HepG2 (cell line): ENCODE results near the gene PIRT. TPM values are rescaled to one million over a fixed set of nuclear protein-coding genes. Genes with fewer than 3 reads are reported as not detected.

Experiments
- ATAC-seq: fragments of 200-7000 bp; cut with Tn5 transposase; 3 replicates; pipeline ENCODE4 v1.9.1; 2020; ENCODE audit warnings: mild to moderate bottlenecking, moderate library complexity
- BruUV-seq: library from RNA; stranded (reverse); fragments of 400-500 nt; replicated peaks from 2 replicates; lab custom pipeline; 2021; lab: Mats Ljungman, UMichigan
- CTCF ChIA-PET: fragments of 300-600 bp; formaldehyde crosslinking; extraction: SDS; loops from one replicate; lab custom pipeline; 2021; ENCODE audit warnings: low total read pairs, inconsistent platforms, low intra/inter-chr PET ratio; lab: Yijun Ruan, JAX
- POLR2A ChIA-PET: fragments of 350-600 bp; sonication (Branson Sonifier 250); formaldehyde crosslinking; loops from one replicate; lab custom pipeline; 2020; ENCODE audit warnings: antibody characterized with exemption, inconsistent platforms; lab: Yijun Ruan, JAX
- DNase-seq: peaks from one replicate; pipeline ENCODE4 v3.0.0-alpha.2; 2015; ENCODE audit warnings: low spot score
- FAIRE-seq: peaks from 3 replicates; lab custom pipeline; 2011; peaks lifted over from hg19 to GRCh38; lab: Jason Lieb, UNC
- H2AFZ ChIP-seq: one replicate; pipeline ENCODE4 v1.6.1; 2011; ENCODE audit warnings: low read length, inconsistent platforms
- H3K27ac ChIP-seq: fragments of 300-600 bp; 3 replicates; pipeline ENCODE4 v1.8.0; 2011; ENCODE audit warnings: mixed run types, mild to moderate bottlenecking, mixed read lengths, low read length, inconsistent platforms; ENCODE audit not compliant: insufficient read depth; ENCODE audit errors: extremely low read length
- H3K27me3 ChIP-seq, 2 experiments: fragments of 200-600 bp in 1 of 2; 2 replicates in 1 of 2; 3 replicates in 1 of 2; pipeline versions ENCODE4 v1.6.0 to v1.8.0; 2011; ENCODE audit warnings: low read length in 2 of 2, mild to moderate bottlenecking in 2 of 2, moderate library complexity in 2 of 2, inconsistent platforms in 1 of 2; ENCODE audit not compliant: insufficient read depth in 2 of 2, control insufficient read depth in 1 of 2
- H3K36me3 ChIP-seq, 2 experiments: fragments of 200-600 bp in 1 of 2; replicated peaks in 1 of 2; 2 replicates in 1 of 2; 3 replicates in 1 of 2; pipeline versions ENCODE4 v1.5.1 to v1.8.0; 2011; ENCODE audit warnings: low read length in 2 of 2, inconsistent platforms in 1 of 2; ENCODE audit not compliant: insufficient read depth in 2 of 2, control insufficient read depth in 1 of 2
- H3K4me1 ChIP-seq: 2 replicates; pipeline ENCODE4 v1.5.1; 2012; ENCODE audit warnings: low read length, inconsistent platforms; ENCODE audit not compliant: insufficient read depth
- H3K4me2 ChIP-seq: 2 replicates; pipeline ENCODE4 v1.6.0; 2011; ENCODE audit warnings: low read depth, low read length, inconsistent platforms
- H3K4me3 ChIP-seq, 3 experiments: fragments of 200-600 bp in 1 of 3; sonication (generic), shearing (Covaris generic) in 1 of 3; replicated peaks in 1 of 3; 2 replicates each; pipeline ENCODE4 v1.5.1; 2011 to 2016; ENCODE audit warnings: low read length in 3 of 3, inconsistent platforms in 2 of 3, low read depth in 2 of 3, mild to moderate bottlenecking in 2 of 3, control low read depth in 1 of 3, mixed read lengths in 1 of 3; ENCODE audit not compliant: insufficient read depth in 1 of 3
- H3K79me2 ChIP-seq: one replicate; pipeline ENCODE4 v1.6.1; 2011; ENCODE audit warnings: low read length, inconsistent platforms; ENCODE audit not compliant: insufficient read depth
- H3K9ac ChIP-seq: 2 replicates; pipeline ENCODE4 v1.6.0; 2011; ENCODE audit warnings: mild to moderate bottlenecking, low read depth, low read length, inconsistent platforms; ENCODE audit not compliant: insufficient read depth
- H3K9me3 ChIP-seq: 2 replicates; pipeline ENCODE4 v1.5.1; 2012; ENCODE audit warnings: mild to moderate bottlenecking, low read length
- H4K20me1 ChIP-seq: 2 replicates; pipeline ENCODE4 v1.6.0; 2011; ENCODE audit warnings: inconsistent platforms, mild to moderate bottlenecking, low read length, moderate library complexity; ENCODE audit not compliant: insufficient read depth
- BRF2 ChIP-seq: sonication (generic); formaldehyde crosslinking; IDR thresholded peaks from 2 replicates; pipeline ENCODE4 v1.8.1; 2022; ENCODE audit warnings: mild to moderate bottlenecking, missing genetic modification reagents
- DRAP1 ChIP-seq: IDR thresholded peaks from 2 replicates; pipeline ENCODE4 v1.6.1; 2016; ENCODE audit warnings: missing genetic modification reagents, missing compliant biosample characterization
- ELF4 ChIP-seq: sonication (generic); formaldehyde crosslinking; IDR thresholded peaks from 2 replicates; pipeline ENCODE4 v1.5.0; 2020; ENCODE audit warnings: missing genetic modification reagents, mild to moderate bottlenecking, moderate library complexity, borderline replicate concordance
- FIP1L1 ChIP-seq: fragments of 200-400 bp; formaldehyde crosslinking; IDR thresholded peaks from 2 replicates; pipeline ENCODE4 v1.6.1; 2018; ENCODE audit warnings: low read depth, mild to moderate bottlenecking, low read length, moderate library complexity, borderline replicate concordance; ENCODE audit not compliant: insufficient read depth
- HMGXB3 ChIP-seq: sonication (generic); formaldehyde crosslinking; IDR thresholded peaks from 2 replicates; pipeline ENCODE4 v1.4.0; 2020; ENCODE audit warnings: missing genetic modification reagents, borderline replicate concordance
- HNRNPLL ChIP-seq: fragments of 200-400 bp; formaldehyde crosslinking; IDR thresholded peaks from 2 replicates; pipeline ENCODE4 v1.6.1; 2017; ENCODE audit warnings: mild to moderate bottlenecking, low read depth, low read length; ENCODE audit not compliant: poor library complexity, severe bottlenecking
- MAX ChIP-seq: IDR thresholded peaks from 2 replicates; pipeline ENCODE4 v1.6.1; 2012; ENCODE audit warnings: inconsistent platforms
- NPAS2 ChIP-seq: sonication (generic); formaldehyde crosslinking; IDR thresholded peaks from 2 replicates; pipeline ENCODE4 v1.8.0; 2022; ENCODE audit warnings: mild to moderate bottlenecking, missing genetic modification reagents, borderline replicate concordance
- ZNF10 ChIP-seq: sonication (generic); formaldehyde crosslinking; IDR thresholded peaks from 2 replicates; pipeline ENCODE4 v1.4.0; 2020; ENCODE audit warnings: mild to moderate bottlenecking, low read depth, missing genetic modification reagents, borderline replicate concordance
- ZNF691 ChIP-seq: sonication (generic); formaldehyde crosslinking; IDR thresholded peaks from 2 replicates; pipeline ENCODE4 v1.4.0; 2020; ENCODE audit warnings: missing genetic modification reagents, low read depth, mild to moderate bottlenecking, borderline replicate concordance
- ZNF790 ChIP-seq: sonication (generic); formaldehyde crosslinking; IDR thresholded peaks from 2 replicates; pipeline ENCODE4 v1.8.0; 2022; ENCODE audit warnings: missing genetic modification reagents, mild to moderate bottlenecking, borderline replicate concordance
- WGBS: methylation state at CpG from one replicate; pipeline ENCODE4 v1.1.6; 2017; ENCODE audit warnings: low lambda C conversion rate; 5-methylcytosine and 5-hydroxymethylcytosine counted together
- in situ Hi-C: cut with HindIII; loops from 2 replicates; pipeline ENCODE4 v1.10.0; 2017; ENCODE audit warnings: low pct_unique_long_range_greater_than_20kb; ENCODE audit not compliant: extremely low pct_ligation_motif_present
- intact Hi-C: fragments of 100-400 bp; cut with micrococcal nuclease; formaldehyde crosslinking; loops from one replicate; pipeline ENCODE4 v1.10.0; 2022; ENCODE audit not compliant: unreplicated experiment
- polyA plus RNA-seq, 8 experiments: library from polyadenylated mRNA; depleted of rRNA in 3 of 8; stranded (reverse) in 7 of 8; unstranded in 1 of 8; fragments of >200 nt; fragmentation: Illumina TruSeq in 4 of 8; extraction: Trizol in 4 of 8; gene quantifications; 2 replicates each; pipeline versions ENCODE4 v1.2.1 to v1.2.3, GENCODE V29; 2011 to 2016; ENCODE audit warnings: low read depth in 4 of 8, missing spikeins in 1 of 8, mixed read lengths in 1 of 8; ENCODE audit not compliant: insufficient read depth in 1 of 8
- total RNA-seq, 5 experiments: library from RNA; depleted of rRNA; stranded (reverse); fragments of >200 nt; fragmentation: Illumina TruSeq; extraction: Trizol; gene quantifications; 2 replicates each; pipeline ENCODE4 v1.2.3, GENCODE V29; 2016; ENCODE audit warnings: low read depth in 1 of 5

PIRT gene
- total and polyA plus RNA-seq, 2 of the 13 experiments (the other 11 are each of a cell fraction or from before 2014, with no cell fraction given) = not detected

GRCh38 chr17:10777131-10777807 lies 60.6 kb downstream of the PIRT start (continued):
- no peak for TF ChIP-seq HMGXB3 (CRISPR knock-in tag)
- TF ChIP-seq FIP1L1 = no peak
- no peak for TF ChIP-seq BRF2 (CRISPR knock-in tag)

GRCh38 chr17:10776381-10776780 lies 61.5 kb downstream of the PIRT start:
- H3K4me2 ChIP-seq = no peak overlapping the region
- H3K9me3 ChIP-seq = peaks cover 9% of the 10 kb centered on the region
- POLR2A ChIA-PET = no interaction called here
- H3K9ac ChIP-seq = no peak overlapping the region
- H3K36me3 ChIP-seq = no peaks in the 10 kb centered on the region
- no TSS peak for BruUV-seq
- no peak for TF ChIP-seq NPAS2 (CRISPR knock-in tag)
- TF ChIP-seq HNRNPLL = no peak
- TF ChIP-seq MAX = no peak
- no peak for TF ChIP-seq ZNF691 (CRISPR knock-in tag)
- TF ChIP-seq DRAP1 = no peak
- no peak for TF ChIP-seq ZNF790 (CRISPR knock-in tag)
- TF ChIP-seq ELF4 (CRISPR knock-in tag) = no peak
- no peak for TF ChIP-seq ZNF10 (CRISPR knock-in tag)
- FAIRE-seq = no peak
- DNase-seq = no peak
- no peaks in the 10 kb centered on the region for H4K20me1 ChIP-seq
- WGBS = 22% methylated on average over 2 of the region's 2 CpGs
- H3K79me2 ChIP-seq = no peaks in the 10 kb centered on the region
- no peak for ATAC-seq
- CTCF ChIA-PET = no interaction called here
- no peaks in the 10 kb centered on the region for H3K27me3 ChIP-seq
- no peak overlapping the region for H3K4me3 ChIP-seq
- intact Hi-C loops = no loop called here
- H2AFZ ChIP-seq = no peak overlapping the region
- in situ Hi-C loops = no loop called here
- peaks cover 29% of the 10 kb centered on the region for H3K4me1 ChIP-seq
- H3K27ac ChIP-seq = no peak overlapping the region
